Mesenchymal stem cell (in vitro differentiated cells and primary cell): ENCODE measurements around the gene SKP2.
A peak's percentile ranks its signal among the peaks of the same experiment; 100 is the strongest.

Experiments used
- DNase-seq: peaks from one replicate; pipeline ENCODE4 v3.0.0-alpha.2; 2013
- H2AFZ ChIP-seq: one replicate; pipeline ENCODE4 v1.6.1; 2013; ENCODE audit warnings: low read depth, mild to moderate bottlenecking, control low read depth, inconsistent platforms, low read length, moderate library complexity
- H2AK5ac ChIP-seq: 2 replicates; pipeline ENCODE4 v1.6.1; 2013; ENCODE audit warnings: low read length, moderate library complexity, mild to moderate bottlenecking, inconsistent platforms; ENCODE audit not compliant: severe bottlenecking
- H2BK120ac ChIP-seq: one replicate; pipeline ENCODE4 v1.6.1; 2013; ENCODE audit warnings: low read depth, mild to moderate bottlenecking, inconsistent platforms, low read length, moderate library complexity
- H2BK12ac ChIP-seq, 2 experiments: one replicate each; pipeline ENCODE4 v1.6.1; 2013; ENCODE audit warnings: inconsistent platforms in 2 of 2, low read length in 2 of 2, mild to moderate bottlenecking in 2 of 2, moderate library complexity in 2 of 2, control low read depth in 1 of 2
- H2BK15ac ChIP-seq: one replicate; pipeline ENCODE4 v1.6.1; 2013; ENCODE audit warnings: mild to moderate bottlenecking, low read depth, inconsistent platforms; ENCODE audit not compliant: poor library complexity, severe bottlenecking
- H2BK5ac ChIP-seq: 2 replicates; pipeline ENCODE4 v1.6.1; 2013; ENCODE audit warnings: low read depth, mild to moderate bottlenecking, low read length, control low read depth, inconsistent platforms; ENCODE audit not compliant: poor library complexity, severe bottlenecking
- H3K14ac ChIP-seq, 2 experiments: one replicate each; pipeline ENCODE4 v1.6.1; 2013; ENCODE audit warnings: inconsistent platforms in 2 of 2, low read length in 2 of 2, control low read depth in 1 of 2, mild to moderate bottlenecking in 1 of 2, moderate library complexity in 1 of 2
- H3K18ac ChIP-seq, 2 experiments: one replicate each; pipeline ENCODE4 v1.6.1; 2013; ENCODE audit warnings: inconsistent platforms in 2 of 2, low read length in 2 of 2, control low read depth in 1 of 2, low read depth in 1 of 2, mild to moderate bottlenecking in 1 of 2
- H3K23ac ChIP-seq, 2 experiments: one replicate each; pipeline ENCODE4 v1.6.1; 2013; ENCODE audit warnings: inconsistent platforms in 2 of 2, low read length in 2 of 2, mild to moderate bottlenecking in 2 of 2, moderate library complexity in 2 of 2, control low read depth in 1 of 2
- H3K27ac ChIP-seq: 2 replicates; pipeline ENCODE4 v1.5.1; 2013; ENCODE audit warnings: mild to moderate bottlenecking, moderate library complexity, low read length, control low read depth, inconsistent platforms; ENCODE audit not compliant: poor library complexity, severe bottlenecking
- H3K27me3 ChIP-seq, 2 experiments: 2 replicates each; pipeline versions ENCODE4 v1.6.1 to v1.7.0; 2013; ENCODE audit warnings: low read length in 2 of 2, mild to moderate bottlenecking in 2 of 2, moderate library complexity in 2 of 2, control low read depth in 1 of 2, inconsistent platforms in 1 of 2; ENCODE audit not compliant: control insufficient read depth in 1 of 2, insufficient read depth in 1 of 2
- H3K36me3 ChIP-seq, 2 experiments: 2 replicates each; pipeline versions ENCODE4 v1.6.1 to v1.7.0; 2013; ENCODE audit warnings: low read length in 2 of 2, control low read depth in 1 of 2, inconsistent platforms in 1 of 2, low read depth in 1 of 2, mild to moderate bottlenecking in 1 of 2; ENCODE audit not compliant: insufficient read depth in 2 of 2, control insufficient read depth in 1 of 2
- H3K4ac ChIP-seq, 2 experiments: one replicate each; pipeline ENCODE4 v1.6.1; 2013; ENCODE audit warnings: inconsistent platforms in 2 of 2, low read length in 2 of 2, mild to moderate bottlenecking in 2 of 2, moderate library complexity in 2 of 2, control low read depth in 1 of 2, low read depth in 1 of 2
- H3K4me1 ChIP-seq: 2 replicates; pipeline ENCODE4 v1.6.1; 2013; ENCODE audit warnings: low read depth, low read length, control low read depth; ENCODE audit not compliant: control insufficient read depth, insufficient read depth
- H3K4me2 ChIP-seq: 2 replicates; pipeline ENCODE4 v1.6.1; 2013; ENCODE audit warnings: low read length, mild to moderate bottlenecking, inconsistent platforms; ENCODE audit not compliant: poor library complexity, severe bottlenecking
- H3K4me3 ChIP-seq, 2 experiments: 2 replicates each; pipeline versions ENCODE4 v1.5.1 to v1.7.0; 2013; ENCODE audit warnings: low read length in 2 of 2, mild to moderate bottlenecking in 2 of 2, control low read depth in 1 of 2, low read depth in 1 of 2; ENCODE audit not compliant: insufficient read depth in 1 of 2
- H3K79me1 ChIP-seq: replicated peaks from 2 replicates; pipeline ENCODE4 v1.6.1; 2013; ENCODE audit warnings: mild to moderate bottlenecking, control low read depth, low read length, inconsistent platforms; ENCODE audit not compliant: poor library complexity, severe bottlenecking
- H3K9ac ChIP-seq: 2 replicates; pipeline ENCODE4 v1.7.0; 2013; ENCODE audit warnings: mild to moderate bottlenecking, low read length, moderate library complexity
- H3K9me3 ChIP-seq: 2 replicates; pipeline ENCODE4 v1.7.0; 2013; ENCODE audit warnings: mild to moderate bottlenecking, low read length; ENCODE audit not compliant: control insufficient read depth
- H4K8ac ChIP-seq: one replicate; pipeline ENCODE4 v1.6.1; 2013; ENCODE audit warnings: inconsistent platforms, mild to moderate bottlenecking, low read length, moderate library complexity
- H4K91ac ChIP-seq: one replicate; pipeline ENCODE4 v1.6.1; 2013; ENCODE audit warnings: mild to moderate bottlenecking, low read length, inconsistent platforms
- WGBS: methylation state at CpG from one replicate; pipeline ENCODE4 v1.1.7; 2013; ENCODE audit warnings: mixed read lengths; 5-methylcytosine and 5-hydroxymethylcytosine counted together

SKP2 gene

DNA sequence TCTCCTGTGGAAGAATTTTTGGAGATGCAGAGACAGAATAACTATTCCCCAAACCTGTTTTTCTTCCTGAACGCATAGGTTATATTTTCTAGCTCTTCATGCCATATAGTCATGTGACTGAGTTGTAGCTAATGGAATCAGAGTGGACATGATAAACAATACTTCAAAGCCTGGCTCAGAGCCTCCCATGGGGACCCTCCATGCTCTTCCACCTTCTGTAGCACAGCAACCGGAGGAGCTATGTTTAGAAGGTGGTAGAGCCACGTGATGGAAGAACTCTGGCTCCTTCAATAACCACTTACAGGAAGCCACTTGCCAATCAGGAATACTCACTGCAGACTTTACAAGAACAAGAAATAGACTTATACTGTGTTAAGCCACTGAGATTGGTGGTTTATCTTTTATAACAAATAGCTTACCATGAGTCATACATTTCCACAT is 50.6 kb downstream of the SKP2 start:
- no peak overlapping the region for H3K23ac ChIP-seq

DNA sequence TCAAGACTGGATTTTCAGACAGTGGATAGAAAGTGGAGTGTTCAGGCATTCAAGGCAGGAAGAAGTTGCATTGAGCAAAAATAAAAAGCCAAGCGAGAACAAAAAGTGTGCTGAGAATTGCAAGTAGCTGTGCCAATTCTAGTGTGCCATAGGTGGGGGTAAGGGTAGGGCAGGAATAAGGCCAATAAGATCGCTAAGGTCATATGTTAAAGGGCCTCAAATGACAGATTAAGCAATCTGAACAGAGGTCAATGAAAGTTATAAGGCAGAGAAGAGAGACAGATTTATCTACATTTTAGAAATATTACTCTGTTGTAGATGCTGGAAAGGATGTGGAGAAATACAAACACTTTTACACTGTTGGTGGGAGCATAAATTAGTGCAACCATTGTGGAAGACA is 53.4 kb downstream of the SKP2 start:
- H4K8ac ChIP-seq: no peak overlapping the region
- no peak for DNase-seq
- H2BK15ac ChIP-seq: no peak overlapping the region
- H2AK5ac ChIP-seq: no peak overlapping the region
- no peak overlapping the region for H3K4ac ChIP-seq
- H3K4me3 ChIP-seq: no peak overlapping the region
- no peak overlapping the region for H3K4me2 ChIP-seq
- H3K23ac ChIP-seq: no peak overlapping the region
- H3K4me1 ChIP-seq: no peaks in the 10 kb centered on the region
- no peak overlapping the region for H2BK12ac ChIP-seq
- no peaks in the 10 kb centered on the region for H3K9me3 ChIP-seq
- H2BK120ac ChIP-seq: no peak overlapping the region
- H3K27ac ChIP-seq: no peak overlapping the region
- no peak overlapping the region for H2BK5ac ChIP-seq
- WGBS: 96% methylated on average over 2 of the region's 2 CpGs
- no peak overlapping the region for H2AFZ ChIP-seq
- peaks cover 4% of the 10 kb centered on the region for H3K79me1 ChIP-seq
- H3K14ac ChIP-seq: no peak overlapping the region
- H3K27me3 ChIP-seq: no peaks in the 10 kb centered on the region
- no peak overlapping the region for H3K9ac ChIP-seq
- H4K91ac ChIP-seq: no peak overlapping the region
- no peak overlapping the region for H3K18ac ChIP-seq
- peaks cover 0 to 56% of the 10 kb centered on the region in 2 experiments for H3K36me3 ChIP-seq

More for the DNA sequence above, 50.6 kb downstream of the SKP2 start:
- peaks cover 0 to 64% of the 10 kb centered on the region in 2 experiments for H3K36me3 ChIP-seq
- no peak overlapping the region for H2BK120ac ChIP-seq
- DNase-seq: peak; percentile 38
- no peak overlapping the region for H2BK5ac ChIP-seq
- H3K18ac ChIP-seq: no peak overlapping the region
- H3K79me1 ChIP-seq: peaks cover 4% of the 10 kb centered on the region
- H2AFZ ChIP-seq: no peak overlapping the region
- WGBS: 70% methylated on average over 2 of the region's 3 CpGs
- no peak overlapping the region for H3K9ac ChIP-seq
- no peaks in the 10 kb centered on the region for H3K9me3 ChIP-seq
- no peak overlapping the region for H4K91ac ChIP-seq
- H3K27me3 ChIP-seq: no peaks in the 10 kb centered on the region
- no peak overlapping the region for H2BK15ac ChIP-seq
- no peak overlapping the region for H2AK5ac ChIP-seq
- H4K8ac ChIP-seq: no peak overlapping the region
- H3K14ac ChIP-seq: peak overlapping the region in 1 of 2 experiments; percentile 28
- no peaks in the 10 kb centered on the region for H3K4me1 ChIP-seq
- no peak overlapping the region for H3K4me2 ChIP-seq
- H3K27ac ChIP-seq: no peak overlapping the region
- no peak overlapping the region for H3K4ac ChIP-seq
- H2BK12ac ChIP-seq: no peak overlapping the region
- no peak overlapping the region for H3K4me3 ChIP-seq

DNA sequence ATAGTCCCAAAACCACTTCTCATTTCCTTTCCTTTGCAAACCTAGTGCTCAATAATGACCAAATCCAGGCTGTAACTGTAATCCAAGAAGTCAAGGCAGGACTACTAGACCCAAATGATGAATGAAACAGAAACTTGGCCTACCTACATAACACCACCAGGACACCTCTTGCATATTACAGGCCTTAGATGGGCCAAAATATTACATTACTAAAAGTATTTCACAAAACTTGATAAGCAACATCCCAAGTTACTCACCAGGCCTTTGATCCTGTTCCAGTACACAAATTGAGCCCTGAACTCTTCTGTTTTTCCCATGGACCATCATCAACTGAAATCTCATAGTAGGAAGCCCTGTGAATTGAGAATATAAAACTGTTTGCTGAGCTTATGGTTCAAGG is 55.0 kb downstream of the SKP2 start:
- Histone ChIP-seq H2AFZ (no peak overlapping the region), H2BK12ac (no peak overlapping the region), H3K14ac (no peak overlapping the region), H2BK5ac (no peak overlapping the region), H3K18ac (no peak overlapping the region), H3K79me1 (peaks cover 4% of the 10 kb centered on the region), H4K8ac (no peak overlapping the region), H2BK15ac (no peak overlapping the region), H3K36me3 (peaks cover 0 to 56% of the 10 kb centered on the region in 2 experiments), H3K4me1 (no peaks in the 10 kb centered on the region), H3K4me2 (no peak overlapping the region), H3K9me3 (no peaks in the 10 kb centered on the region), H3K27ac (no peak overlapping the region), H3K9ac (no peak overlapping the region), H3K27me3 (no peaks in the 10 kb centered on the region), H3K4ac (no peak overlapping the region), H3K4me3 (no peak overlapping the region), H2BK120ac (no peak overlapping the region), H4K91ac (no peak overlapping the region), H3K23ac (no peak overlapping the region), H2AK5ac (no peak overlapping the region)
- DNase-seq: no peak

DNA sequence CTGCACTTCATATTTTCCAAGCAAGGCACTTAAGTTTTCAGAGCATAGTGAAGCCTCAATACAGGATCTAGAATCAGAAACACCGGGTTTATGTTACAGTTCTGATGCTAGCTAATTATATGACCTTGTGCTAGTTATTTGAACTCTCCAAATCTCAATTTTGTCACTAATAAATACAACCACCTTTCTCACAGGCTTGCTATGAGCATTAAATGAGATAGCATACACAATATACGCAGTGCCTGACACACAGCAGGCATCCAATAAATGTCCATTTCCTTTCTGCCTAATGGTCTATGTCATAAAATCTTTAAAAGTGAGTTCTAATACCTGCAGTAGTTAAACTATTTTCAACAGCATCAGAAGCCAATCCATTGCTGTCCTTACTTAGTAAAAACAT is 56.9 kb downstream of the SKP2 start:
- H2BK15ac ChIP-seq: no peak overlapping the region
- H2AK5ac ChIP-seq: no peak overlapping the region
- H3K14ac ChIP-seq: no peak overlapping the region
- H3K4me3 ChIP-seq: no peak overlapping the region
- no peak overlapping the region for H3K18ac ChIP-seq
- no peak overlapping the region for H3K23ac ChIP-seq
- no peaks in the 10 kb centered on the region for H3K4me1 ChIP-seq
- WGBS: 93% methylated on average over 2 of the region's 2 CpGs
- H3K36me3 ChIP-seq: peaks cover 0 to 58% of the 10 kb centered on the region in 2 experiments
- H2BK5ac ChIP-seq: no peak overlapping the region
- no peak overlapping the region for H2BK12ac ChIP-seq
- H3K9ac ChIP-seq: no peak overlapping the region
- H4K91ac ChIP-seq: no peak overlapping the region
- H3K9me3 ChIP-seq: no peaks in the 10 kb centered on the region
- no peak for DNase-seq
- H2AFZ ChIP-seq: no peak overlapping the region
- H3K27me3 ChIP-seq: no peaks in the 10 kb centered on the region
- no peak overlapping the region for H3K4ac ChIP-seq
- H3K27ac ChIP-seq: no peak overlapping the region
- no peak overlapping the region for H4K8ac ChIP-seq
- no peak overlapping the region for H3K4me2 ChIP-seq
- peaks cover 4% of the 10 kb centered on the region for H3K79me1 ChIP-seq
- H2BK120ac ChIP-seq: no peak overlapping the region
